ENCODE measurements around the gene EPN2.
"Not testable (repeated sequence)": the region's sequence is repeated elsewhere in the genome, so short reads cannot be mapped to it uniquely, and the experiment has no call there.

Gene EPN2

DNA sequence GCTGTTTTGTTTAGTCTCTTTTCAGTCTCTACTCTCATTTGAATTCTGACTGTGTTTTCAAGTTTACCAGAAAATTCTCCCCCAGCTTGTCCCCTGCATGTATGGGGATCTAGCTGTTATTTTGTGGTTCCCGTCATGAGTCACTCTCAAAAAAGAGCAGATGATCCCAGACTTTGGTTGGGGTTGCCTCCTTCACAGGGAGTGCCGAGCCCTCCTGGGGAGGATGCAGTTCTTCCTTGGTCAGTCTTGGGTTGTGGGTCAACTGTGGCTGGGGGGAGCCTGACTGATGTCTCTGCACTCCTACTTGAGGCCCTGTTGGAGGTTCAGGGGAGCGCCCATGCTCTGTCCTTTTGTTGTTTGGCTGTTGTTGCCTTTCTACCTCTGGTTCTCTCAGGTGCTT lies 37.7 kb downstream of the EPN2 start:
- Histone ChIP-seq H3K36me3 (ENCODE audit: low read length) (no peaks in the 10 kb centered on the region), H3K9me3 (ENCODE audit: insufficient read depth, low read length) (no peaks in the 10 kb centered on the region), H4K20me1 (ENCODE audit: low read depth, low read length) (no peaks in the 10 kb centered on the region), H3K79me2 (ENCODE audit: insufficient read depth, low read length) (no peaks in the 10 kb centered on the region), H3K9ac (ENCODE audit: low read length) (no peak overlapping the region), H3K27me3 (ENCODE audit: low read length) (no peaks in the 10 kb centered on the region), H2AFZ (ENCODE audit: low read depth, low read length, severe bottlenecking) (no peak overlapping the region), H3K9me2 (replicated peaks; ENCODE audit: insufficient read depth, low read length) (no peaks in the 10 kb centered on the region), H3F3A (ENCODE audit: insufficient read depth) (no peaks in the 10 kb centered on the region), H3K27ac (ENCODE audit: low read depth, low read length) (no peak overlapping the region), H3K4me3 (ENCODE audit: insufficient read depth, low read length, poor library complexity, severe bottlenecking) (no peak overlapping the region), H3K4me2 (ENCODE audit: low read depth, low read length, poor library complexity, severe bottlenecking) (no peak overlapping the region)
- TF ChIP-seq, protein P1, sequence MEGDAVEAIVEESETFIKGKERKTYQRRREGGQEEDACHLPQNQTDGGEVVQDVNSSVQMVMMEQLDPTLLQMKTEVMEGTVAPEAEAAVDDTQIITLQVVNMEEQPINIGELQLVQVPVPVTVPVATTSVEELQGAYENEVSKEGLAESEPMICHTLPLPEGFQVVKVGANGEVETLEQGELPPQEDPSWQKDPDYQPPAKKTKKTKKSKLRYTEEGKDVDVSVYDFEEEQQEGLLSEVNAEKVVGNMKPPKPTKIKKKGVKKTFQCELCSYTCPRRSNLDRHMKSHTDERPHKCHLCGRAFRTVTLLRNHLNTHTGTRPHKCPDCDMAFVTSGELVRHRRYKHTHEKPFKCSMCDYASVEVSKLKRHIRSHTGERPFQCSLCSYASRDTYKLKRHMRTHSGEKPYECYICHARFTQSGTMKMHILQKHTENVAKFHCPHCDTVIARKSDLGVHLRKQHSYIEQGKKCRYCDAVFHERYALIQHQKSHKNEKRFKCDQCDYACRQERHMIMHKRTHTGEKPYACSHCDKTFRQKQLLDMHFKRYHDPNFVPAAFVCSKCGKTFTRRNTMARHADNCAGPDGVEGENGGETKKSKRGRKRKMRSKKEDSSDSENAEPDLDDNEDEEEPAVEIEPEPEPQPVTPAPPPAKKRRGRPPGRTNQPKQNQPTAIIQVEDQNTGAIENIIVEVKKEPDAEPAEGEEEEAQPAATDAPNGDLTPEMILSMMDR (IDR thresholded peaks at IDR 0.05; ENCODE audit: insufficient read depth, low read length, poor library complexity, severe bottlenecking), result no peak
- no peak for TF ChIP-seq EZH2phosphoT487 (conservative IDR thresholded peaks at IDR 0.05; ENCODE audit: low read length)

DNA sequence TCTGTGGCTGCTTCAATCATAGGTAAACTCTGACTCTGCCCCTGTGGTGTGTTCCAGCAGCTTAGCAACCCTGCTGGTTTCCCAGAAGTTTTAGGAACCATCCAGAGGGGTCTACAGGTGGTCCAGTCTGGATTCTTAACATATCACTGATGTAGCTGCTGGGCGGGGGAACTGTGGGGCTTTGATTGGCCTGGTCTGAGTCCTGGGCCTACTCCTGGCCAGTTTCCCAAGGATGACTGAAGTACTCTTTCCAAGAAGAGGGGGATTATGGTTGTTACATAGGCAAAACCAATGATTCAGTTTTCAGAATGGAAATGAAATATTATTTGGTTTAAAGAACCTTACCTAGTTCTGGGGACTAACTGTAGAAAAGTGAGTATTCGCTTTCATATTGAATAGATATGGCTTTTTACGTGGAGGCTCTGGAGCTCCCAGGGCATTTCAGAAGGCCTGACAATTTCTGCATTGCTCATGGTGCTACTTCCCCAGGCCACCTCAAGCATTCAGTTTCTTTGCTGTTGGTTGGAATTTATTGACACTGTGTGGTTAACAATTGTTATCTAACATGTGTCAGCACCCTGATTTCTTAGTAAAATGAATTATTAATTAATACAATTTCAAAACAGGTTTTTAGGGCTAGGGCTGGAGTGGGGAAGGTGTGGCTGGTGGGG lies 38.4 kb downstream of the EPN2 start:
- no peak overlapping the region for H2AFZ ChIP-seq (ENCODE audit: low read depth, low read length, severe bottlenecking)
- H3K4me3 ChIP-seq (ENCODE audit: insufficient read depth, low read length, poor library complexity, severe bottlenecking), result no peak overlapping the region
- H3K27ac ChIP-seq (ENCODE audit: low read depth, low read length), result no peak overlapping the region
- H3F3A ChIP-seq (ENCODE audit: insufficient read depth), result no peaks in the 10 kb centered on the region
- no peaks in the 10 kb centered on the region for H3K36me3 ChIP-seq (ENCODE audit: low read length)
- H3K9me2 ChIP-seq (replicated peaks; ENCODE audit: insufficient read depth, low read length), result no peaks in the 10 kb centered on the region
- TF ChIP-seq, protein P1 (IDR thresholded peaks at IDR 0.05; ENCODE audit: insufficient read depth, low read length, poor library complexity, severe bottlenecking), result no peak
- TF ChIP-seq EZH2phosphoT487 (conservative IDR thresholded peaks at IDR 0.05; ENCODE audit: low read length), result no peak
- H3K9ac ChIP-seq (ENCODE audit: low read length), result no peak overlapping the region
- no peaks in the 10 kb centered on the region for H3K9me3 ChIP-seq (ENCODE audit: insufficient read depth, low read length)
- H4K20me1 ChIP-seq (ENCODE audit: low read depth, low read length), result no peaks in the 10 kb centered on the region
- no peaks in the 10 kb centered on the region for H3K79me2 ChIP-seq (ENCODE audit: insufficient read depth, low read length)
- no peak overlapping the region for H3K4me2 ChIP-seq (ENCODE audit: low read depth, low read length, poor library complexity, severe bottlenecking)
- no peaks in the 10 kb centered on the region for H3K27me3 ChIP-seq (ENCODE audit: low read length)

DNA sequence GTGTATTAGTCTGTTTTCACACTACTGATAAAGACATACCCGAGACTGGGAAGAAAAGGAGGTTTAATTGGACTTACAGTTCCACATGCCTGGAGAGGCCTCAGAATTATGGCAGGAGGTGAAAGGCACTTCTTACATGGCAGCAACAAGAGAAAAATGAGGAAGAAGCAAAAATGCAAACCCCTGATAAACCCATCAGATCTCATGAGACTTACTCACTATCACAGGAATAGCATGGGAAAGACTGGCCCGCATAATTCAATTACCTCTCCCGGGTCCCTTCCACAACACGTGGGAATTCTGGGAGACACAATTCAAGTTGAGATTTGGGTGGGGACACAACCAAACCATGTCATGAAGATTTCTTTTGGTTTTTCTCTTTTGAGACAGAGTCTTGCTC lies 41.1 kb downstream of the EPN2 start:
- H3K27me3 ChIP-seq (ENCODE audit: low read length); H2AFZ ChIP-seq (ENCODE audit: low read depth, low read length, severe bottlenecking); H3K9ac ChIP-seq (ENCODE audit: low read length); H3K36me3 ChIP-seq (ENCODE audit: low read length); H3K4me3 ChIP-seq (ENCODE audit: insufficient read depth, low read length, poor library complexity, severe bottlenecking); H3K27ac ChIP-seq (ENCODE audit: low read depth, low read length); H3K79me2 ChIP-seq (ENCODE audit: insufficient read depth, low read length); H3K4me2 ChIP-seq (ENCODE audit: low read depth, low read length, poor library complexity, severe bottlenecking); H4K20me1 ChIP-seq (ENCODE audit: low read depth, low read length); H3K9me2 ChIP-seq (replicated peaks; ENCODE audit: insufficient read depth, low read length); H3F3A ChIP-seq (ENCODE audit: insufficient read depth); H3K9me3 ChIP-seq (ENCODE audit: insufficient read depth, low read length): not testable (repeated sequence)

DNA sequence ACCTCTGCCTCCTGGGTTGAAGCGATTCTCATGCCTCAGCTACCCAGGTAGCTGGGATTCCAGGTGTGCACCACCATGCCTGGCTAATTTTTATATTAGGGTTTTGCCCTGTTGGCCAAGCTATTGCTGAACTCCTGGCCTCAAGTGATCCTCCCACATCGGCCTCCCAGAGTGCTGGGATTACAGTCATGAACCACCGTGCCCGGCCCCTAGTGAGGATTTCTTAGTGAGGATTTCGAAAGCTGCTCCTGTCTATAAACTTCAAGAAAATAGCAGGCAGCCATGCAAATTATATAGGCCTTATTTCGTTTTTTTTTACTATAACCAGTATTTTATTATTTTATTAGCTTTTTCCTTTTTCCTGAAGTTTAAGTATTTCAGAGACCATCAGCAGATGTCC lies 41.6 kb downstream of the EPN2 start:
- no peaks in the 10 kb centered on the region for H3K9me3 ChIP-seq (ENCODE audit: insufficient read depth, low read length)
- no peaks in the 10 kb centered on the region for H4K20me1 ChIP-seq (ENCODE audit: low read depth, low read length)
- TF ChIP-seq, protein P1 (IDR thresholded peaks at IDR 0.05; ENCODE audit: insufficient read depth, low read length, poor library complexity, severe bottlenecking), result no peak
- no peak for TF ChIP-seq EZH2phosphoT487 (conservative IDR thresholded peaks at IDR 0.05; ENCODE audit: low read length)
- H3K4me2 ChIP-seq (ENCODE audit: low read depth, low read length, poor library complexity, severe bottlenecking), result no peak overlapping the region
- H3K27ac ChIP-seq (ENCODE audit: low read depth, low read length), result no peak overlapping the region
- no peaks in the 10 kb centered on the region for H3K27me3 ChIP-seq (ENCODE audit: low read length)
- H3K79me2 ChIP-seq (ENCODE audit: insufficient read depth, low read length), result no peaks in the 10 kb centered on the region
- H2AFZ ChIP-seq (ENCODE audit: low read depth, low read length, severe bottlenecking), result no peak overlapping the region
- H3K36me3 ChIP-seq (ENCODE audit: low read length), result no peaks in the 10 kb centered on the region
- no peaks in the 10 kb centered on the region for H3K9me2 ChIP-seq (replicated peaks; ENCODE audit: insufficient read depth, low read length)
- H3K4me3 ChIP-seq (ENCODE audit: insufficient read depth, low read length, poor library complexity, severe bottlenecking), result no peak overlapping the region
- no peak overlapping the region for H3K9ac ChIP-seq (ENCODE audit: low read length)
- H3F3A ChIP-seq (ENCODE audit: insufficient read depth), result no peaks in the 10 kb centered on the region

Measured in SU-DHL-6 (cell line).